HepG2 (cell line): ENCODE data around the gene NALCN. TPM values are rescaled to one million over a fixed set of nuclear protein-coding genes. Genes with fewer than 3 reads are reported as not detected.

ENCODE experiments used
- ATAC-seq: fragments of 200-7000 bp; cut with Tn5 transposase; 3 replicates; pipeline ENCODE4 v1.9.1; 2020; ENCODE audit warnings: mild to moderate bottlenecking, moderate library complexity
- BruUV-seq: library from RNA; stranded (reverse); fragments of 400-500 nt; replicated peaks from 2 replicates; lab custom pipeline; 2021; lab: Mats Ljungman, UMichigan
- CTCF ChIA-PET: fragments of 300-600 bp; formaldehyde crosslinking; extraction: SDS; loops from one replicate; lab custom pipeline; 2021; ENCODE audit warnings: low total read pairs, inconsistent platforms, low intra/inter-chr PET ratio; lab: Yijun Ruan, JAX
- POLR2A ChIA-PET: fragments of 350-600 bp; sonication (Branson Sonifier 250); formaldehyde crosslinking; loops from one replicate; lab custom pipeline; 2020; ENCODE audit warnings: antibody characterized with exemption, inconsistent platforms; lab: Yijun Ruan, JAX
- DNase-seq: peaks from one replicate; pipeline ENCODE4 v3.0.0-alpha.2; 2015; ENCODE audit warnings: low spot score
- FAIRE-seq: peaks from 3 replicates; lab custom pipeline; 2011; peaks lifted over from hg19 to GRCh38; lab: Jason Lieb, UNC
- H2AFZ ChIP-seq: one replicate; pipeline ENCODE4 v1.6.1; 2011; ENCODE audit warnings: low read length, inconsistent platforms
- H3K27ac ChIP-seq: fragments of 300-600 bp; 3 replicates; pipeline ENCODE4 v1.8.0; 2011; ENCODE audit warnings: mixed run types, mild to moderate bottlenecking, mixed read lengths, low read length, inconsistent platforms; ENCODE audit not compliant: insufficient read depth; ENCODE audit errors: extremely low read length
- H3K27me3 ChIP-seq, 2 experiments: fragments of 200-600 bp in 1 of 2; 2 replicates in 1 of 2; 3 replicates in 1 of 2; pipeline versions ENCODE4 v1.6.0 to v1.8.0; 2011; ENCODE audit warnings: low read length in 2 of 2, mild to moderate bottlenecking in 2 of 2, moderate library complexity in 2 of 2, inconsistent platforms in 1 of 2; ENCODE audit not compliant: insufficient read depth in 2 of 2, control insufficient read depth in 1 of 2
- H3K36me3 ChIP-seq, 2 experiments: fragments of 200-600 bp in 1 of 2; replicated peaks in 1 of 2; 2 replicates in 1 of 2; 3 replicates in 1 of 2; pipeline versions ENCODE4 v1.5.1 to v1.8.0; 2011; ENCODE audit warnings: low read length in 2 of 2, inconsistent platforms in 1 of 2; ENCODE audit not compliant: insufficient read depth in 2 of 2, control insufficient read depth in 1 of 2
- H3K4me1 ChIP-seq: 2 replicates; pipeline ENCODE4 v1.5.1; 2012; ENCODE audit warnings: low read length, inconsistent platforms; ENCODE audit not compliant: insufficient read depth
- H3K4me2 ChIP-seq: 2 replicates; pipeline ENCODE4 v1.6.0; 2011; ENCODE audit warnings: low read depth, low read length, inconsistent platforms
- H3K4me3 ChIP-seq, 3 experiments: fragments of 200-600 bp in 1 of 3; sonication (generic), shearing (Covaris generic) in 1 of 3; replicated peaks in 1 of 3; 2 replicates each; pipeline ENCODE4 v1.5.1; 2011 to 2016; ENCODE audit warnings: low read length in 3 of 3, inconsistent platforms in 2 of 3, low read depth in 2 of 3, mild to moderate bottlenecking in 2 of 3, control low read depth in 1 of 3, mixed read lengths in 1 of 3; ENCODE audit not compliant: insufficient read depth in 1 of 3
- H3K79me2 ChIP-seq: one replicate; pipeline ENCODE4 v1.6.1; 2011; ENCODE audit warnings: low read length, inconsistent platforms; ENCODE audit not compliant: insufficient read depth
- H3K9ac ChIP-seq: 2 replicates; pipeline ENCODE4 v1.6.0; 2011; ENCODE audit warnings: mild to moderate bottlenecking, low read depth, low read length, inconsistent platforms; ENCODE audit not compliant: insufficient read depth
- H3K9me3 ChIP-seq: 2 replicates; pipeline ENCODE4 v1.5.1; 2012; ENCODE audit warnings: mild to moderate bottlenecking, low read length
- H4K20me1 ChIP-seq: 2 replicates; pipeline ENCODE4 v1.6.0; 2011; ENCODE audit warnings: inconsistent platforms, mild to moderate bottlenecking, low read length, moderate library complexity; ENCODE audit not compliant: insufficient read depth
- DMAP1 ChIP-seq: IDR thresholded peaks from 2 replicates; pipeline ENCODE4 v1.6.1; 2016
- MAFF ChIP-seq: IDR thresholded peaks from 2 replicates; pipeline ENCODE4 v1.6.1; 2011; ENCODE audit warnings: low read depth, low read length, improper control_type of control experiment
- MZF1 ChIP-seq: sonication (generic); formaldehyde crosslinking; IDR thresholded peaks from 2 replicates; pipeline ENCODE4 v1.8.1; 2023; ENCODE audit warnings: mild to moderate bottlenecking, missing genetic modification reagents, borderline replicate concordance
- SSRP1 ChIP-seq: IDR thresholded peaks from 2 replicates; pipeline ENCODE4 v1.6.1; 2016; ENCODE audit warnings: control low read depth
- ZNF136 ChIP-seq: sonication (generic); formaldehyde crosslinking; IDR thresholded peaks from 2 replicates; pipeline ENCODE4 v1.8.1; 2022; ENCODE audit warnings: low read depth, mild to moderate bottlenecking, moderate library complexity, missing genetic modification reagents
- ZNF558 ChIP-seq: sonication (generic); formaldehyde crosslinking; IDR thresholded peaks from 2 replicates; pipeline ENCODE4 v1.9.0; 2022; ENCODE audit warnings: mild to moderate bottlenecking, missing genetic modification reagents, borderline replicate concordance
- ZNF564 ChIP-seq: sonication (generic); formaldehyde crosslinking; IDR thresholded peaks from 2 replicates; pipeline ENCODE4 v1.8.1; 2023; ENCODE audit warnings: mild to moderate bottlenecking, missing genetic modification reagents
- ZNF749 ChIP-seq: sonication (generic); formaldehyde crosslinking; IDR thresholded peaks from 2 replicates; pipeline ENCODE4 v1.8.0; 2022; ENCODE audit warnings: mild to moderate bottlenecking, missing genetic modification reagents, moderate library complexity, borderline replicate concordance
- WGBS: methylation state at CpG from one replicate; pipeline ENCODE4 v1.1.6; 2017; ENCODE audit warnings: low lambda C conversion rate; 5-methylcytosine and 5-hydroxymethylcytosine counted together
- in situ Hi-C: cut with HindIII; loops from 2 replicates; pipeline ENCODE4 v1.10.0; 2017; ENCODE audit warnings: low pct_unique_long_range_greater_than_20kb; ENCODE audit not compliant: extremely low pct_ligation_motif_present
- intact Hi-C: fragments of 100-400 bp; cut with micrococcal nuclease; formaldehyde crosslinking; loops from one replicate; pipeline ENCODE4 v1.10.0; 2022; ENCODE audit not compliant: unreplicated experiment
- polyA plus RNA-seq, 8 experiments: library from polyadenylated mRNA; depleted of rRNA in 3 of 8; stranded (reverse) in 7 of 8; unstranded in 1 of 8; fragments of >200 nt; fragmentation: Illumina TruSeq in 4 of 8; extraction: Trizol in 4 of 8; gene quantifications; 2 replicates each; pipeline versions ENCODE4 v1.2.1 to v1.2.3, GENCODE V29; 2011 to 2016; ENCODE audit warnings: low read depth in 4 of 8, missing spikeins in 1 of 8, mixed read lengths in 1 of 8; ENCODE audit not compliant: insufficient read depth in 1 of 8
- total RNA-seq, 5 experiments: library from RNA; depleted of rRNA; stranded (reverse); fragments of >200 nt; fragmentation: Illumina TruSeq; extraction: Trizol; gene quantifications; 2 replicates each; pipeline ENCODE4 v1.2.3, GENCODE V29; 2016; ENCODE audit warnings: low read depth in 1 of 5
- TF ChIP-seq, protein P1 (sequence below): sonication (generic); formaldehyde crosslinking; IDR thresholded peaks from 2 replicates; pipeline ENCODE4 v1.9.0; 2022; ENCODE audit warnings: low read depth, missing genetic modification reagents
- TF ChIP-seq, protein P2 (sequence below): sonication (generic); formaldehyde crosslinking; IDR thresholded peaks from 2 replicates; pipeline ENCODE4 v1.4.0; 2020; ENCODE audit warnings: mild to moderate bottlenecking, missing genetic modification reagents, borderline replicate concordance
- TF ChIP-seq, protein P3 (sequence below): sonication (generic); formaldehyde crosslinking; IDR thresholded peaks from 2 replicates; pipeline ENCODE4 v1.4.0; 2020; ENCODE audit warnings: missing genetic modification reagents
- TF ChIP-seq, protein P4 (sequence below): sonication (generic); formaldehyde crosslinking; IDR thresholded peaks from 2 replicates; pipeline ENCODE4; 2020; ENCODE audit warnings: missing genetic modification reagents, mild to moderate bottlenecking, borderline replicate concordance

Gene NALCN
- total and polyA plus RNA-seq, 2 of the 13 experiments (the other 11 are each of a cell fraction or from before 2014, with no cell fraction given), result not detected

DNA sequence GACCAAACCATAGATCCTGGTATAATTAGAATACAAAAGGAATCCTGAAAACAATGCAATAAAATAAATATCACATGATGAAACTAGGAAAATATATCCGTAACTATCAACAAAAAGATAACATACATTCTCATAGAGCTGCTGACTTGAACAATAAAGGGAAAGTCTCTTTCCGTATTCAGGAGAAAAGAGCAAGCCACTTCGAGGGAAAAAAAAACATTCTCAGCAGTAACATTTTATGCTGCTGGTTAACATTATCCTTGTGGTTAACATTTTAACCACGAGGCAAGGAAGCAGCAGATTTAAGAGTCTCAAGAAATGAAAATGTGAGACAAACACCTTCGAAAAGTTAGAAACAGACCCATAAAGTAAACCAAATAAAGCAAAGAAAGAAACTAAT lies 25.8 kb downstream of the NALCN start (continued):
- TF ChIP-seq, protein P1, sequence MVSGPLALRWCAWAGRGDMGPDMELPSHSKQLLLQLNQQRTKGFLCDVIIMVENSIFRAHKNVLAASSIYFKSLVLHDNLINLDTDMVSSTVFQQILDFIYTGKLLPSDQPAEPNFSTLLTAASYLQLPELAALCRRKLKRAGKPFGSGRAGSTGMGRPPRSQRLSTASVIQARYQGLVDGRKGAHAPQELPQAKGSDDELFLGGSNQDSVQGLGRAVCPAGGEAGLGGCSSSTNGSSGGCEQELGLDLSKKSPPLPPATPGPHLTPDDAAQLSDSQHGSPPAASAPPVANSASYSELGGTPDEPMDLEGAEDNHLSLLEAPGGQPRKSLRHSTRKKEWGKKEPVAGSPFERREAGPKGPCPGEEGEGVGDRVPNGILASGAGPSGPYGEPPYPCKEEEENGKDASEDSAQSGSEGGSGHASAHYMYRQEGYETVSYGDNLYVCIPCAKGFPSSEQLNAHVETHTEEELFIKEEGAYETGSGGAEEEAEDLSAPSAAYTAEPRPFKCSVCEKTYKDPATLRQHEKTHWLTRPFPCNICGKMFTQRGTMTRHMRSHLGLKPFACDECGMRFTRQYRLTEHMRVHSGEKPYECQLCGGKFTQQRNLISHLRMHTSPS, result no peak
- TF ChIP-seq, protein P2, sequence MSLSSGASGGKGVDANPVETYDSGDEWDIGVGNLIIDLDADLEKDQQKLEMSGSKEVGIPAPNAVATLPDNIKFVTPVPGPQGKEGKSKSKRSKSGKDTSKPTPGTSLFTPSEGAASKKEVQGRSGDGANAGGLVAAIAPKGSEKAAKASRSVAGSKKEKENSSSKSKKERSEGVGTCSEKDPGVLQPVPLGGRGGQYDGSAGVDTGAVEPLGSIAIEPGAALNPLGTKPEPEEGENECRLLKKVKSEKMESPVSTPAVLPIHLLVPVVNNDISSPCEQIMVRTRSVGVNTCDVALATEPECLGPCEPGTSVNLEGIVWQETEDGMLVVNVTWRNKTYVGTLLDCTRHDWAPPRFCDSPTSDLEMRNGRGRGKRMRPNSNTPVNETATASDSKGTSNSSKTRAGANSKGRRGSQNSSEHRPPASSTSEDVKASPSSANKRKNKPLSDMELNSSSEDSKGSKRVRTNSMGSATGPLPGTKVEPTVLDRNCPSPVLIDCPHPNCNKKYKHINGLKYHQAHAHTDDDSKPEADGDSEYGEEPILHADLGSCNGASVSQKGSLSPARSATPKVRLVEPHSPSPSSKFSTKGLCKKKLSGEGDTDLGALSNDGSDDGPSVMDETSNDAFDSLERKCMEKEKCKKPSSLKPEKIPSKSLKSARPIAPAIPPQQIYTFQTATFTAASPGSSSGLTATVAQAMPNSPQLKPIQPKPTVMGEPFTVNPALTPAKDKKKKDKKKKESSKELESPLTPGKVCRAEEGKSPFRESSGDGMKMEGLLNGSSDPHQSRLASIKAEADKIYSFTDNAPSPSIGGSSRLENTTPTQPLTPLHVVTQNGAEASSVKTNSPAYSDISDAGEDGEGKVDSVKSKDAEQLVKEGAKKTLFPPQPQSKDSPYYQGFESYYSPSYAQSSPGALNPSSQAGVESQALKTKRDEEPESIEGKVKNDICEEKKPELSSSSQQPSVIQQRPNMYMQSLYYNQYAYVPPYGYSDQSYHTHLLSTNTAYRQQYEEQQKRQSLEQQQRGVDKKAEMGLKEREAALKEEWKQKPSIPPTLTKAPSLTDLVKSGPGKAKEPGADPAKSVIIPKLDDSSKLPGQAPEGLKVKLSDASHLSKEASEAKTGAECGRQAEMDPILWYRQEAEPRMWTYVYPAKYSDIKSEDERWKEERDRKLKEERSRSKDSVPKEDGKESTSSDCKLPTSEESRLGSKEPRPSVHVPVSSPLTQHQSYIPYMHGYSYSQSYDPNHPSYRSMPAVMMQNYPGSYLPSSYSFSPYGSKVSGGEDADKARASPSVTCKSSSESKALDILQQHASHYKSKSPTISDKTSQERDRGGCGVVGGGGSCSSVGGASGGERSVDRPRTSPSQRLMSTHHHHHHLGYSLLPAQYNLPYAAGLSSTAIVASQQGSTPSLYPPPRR (CRISPR knock-in tag), result no peak
- TF ChIP-seq ZNF564 (no peak), MAFF (no peak)

DNA sequence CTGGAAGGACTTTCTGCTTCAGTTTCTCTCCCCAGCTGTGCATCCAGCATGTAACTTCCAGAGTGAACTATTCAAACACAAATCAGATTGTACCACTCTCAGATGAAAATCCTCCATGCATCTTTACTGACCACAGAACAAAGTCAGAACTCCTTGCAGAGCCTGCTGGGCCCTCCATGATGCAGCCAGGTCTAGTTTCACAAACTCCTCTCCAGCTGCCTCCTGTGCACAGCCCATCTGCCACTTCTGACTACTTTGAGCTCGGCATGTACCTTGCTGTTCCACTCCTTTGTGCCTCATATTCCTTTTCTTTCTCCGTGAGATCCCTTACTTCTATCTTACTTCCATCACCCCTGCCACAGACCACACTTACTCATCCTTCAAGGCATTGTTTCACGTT lies 31.4 kb downstream of the NALCN start:
- Histone ChIP-seq H4K20me1 (no peaks in the 10 kb centered on the region), H2AFZ (no peak overlapping the region), H3K9me3 (no peaks in the 10 kb centered on the region), H3K4me3 (no peak overlapping the region), H3K27me3 (no peaks in the 10 kb centered on the region), H3K79me2 (no peaks in the 10 kb centered on the region), H3K4me1 (no peaks in the 10 kb centered on the region), H3K36me3 (no peaks in the 10 kb centered on the region), H3K9ac (no peak overlapping the region), H3K27ac (no peak overlapping the region), H3K4me2 (no peak overlapping the region)
- DNase-seq (no peak), ATAC-seq (no peak), FAIRE-seq (no peak)
- WGBS, result 4% methylated on average over 3 of the region's 3 CpGs
- intact Hi-C loops (no loop called here), in situ Hi-C loops (no loop called here)
- no TSS peak for BruUV-seq
- CTCF ChIA-PET, result no interaction called here
- POLR2A ChIA-PET, result no interaction called here
- TF ChIP-seq SSRP1 (CRISPR knock-in tag) (no peak), DMAP1 (CRISPR knock-in tag) (no peak), ZNF749 (CRISPR knock-in tag) (no peak), MZF1 (CRISPR knock-in tag) (no peak), ZNF136 (CRISPR knock-in tag) (no peak), ZNF558 (no peak)
- TF ChIP-seq, protein P3, sequence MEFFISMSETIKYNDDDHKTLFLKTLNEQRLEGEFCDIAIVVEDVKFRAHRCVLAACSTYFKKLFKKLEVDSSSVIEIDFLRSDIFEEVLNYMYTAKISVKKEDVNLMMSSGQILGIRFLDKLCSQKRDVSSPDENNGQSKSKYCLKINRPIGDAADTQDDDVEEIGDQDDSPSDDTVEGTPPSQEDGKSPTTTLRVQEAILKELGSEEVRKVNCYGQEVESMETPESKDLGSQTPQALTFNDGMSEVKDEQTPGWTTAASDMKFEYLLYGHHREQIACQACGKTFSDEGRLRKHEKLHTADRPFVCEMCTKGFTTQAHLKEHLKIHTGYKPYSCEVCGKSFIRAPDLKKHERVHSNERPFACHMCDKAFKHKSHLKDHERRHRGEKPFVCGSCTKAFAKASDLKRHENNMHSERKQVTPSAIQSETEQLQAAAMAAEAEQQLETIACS, result no peak
- TF ChIP-seq, protein P4, sequence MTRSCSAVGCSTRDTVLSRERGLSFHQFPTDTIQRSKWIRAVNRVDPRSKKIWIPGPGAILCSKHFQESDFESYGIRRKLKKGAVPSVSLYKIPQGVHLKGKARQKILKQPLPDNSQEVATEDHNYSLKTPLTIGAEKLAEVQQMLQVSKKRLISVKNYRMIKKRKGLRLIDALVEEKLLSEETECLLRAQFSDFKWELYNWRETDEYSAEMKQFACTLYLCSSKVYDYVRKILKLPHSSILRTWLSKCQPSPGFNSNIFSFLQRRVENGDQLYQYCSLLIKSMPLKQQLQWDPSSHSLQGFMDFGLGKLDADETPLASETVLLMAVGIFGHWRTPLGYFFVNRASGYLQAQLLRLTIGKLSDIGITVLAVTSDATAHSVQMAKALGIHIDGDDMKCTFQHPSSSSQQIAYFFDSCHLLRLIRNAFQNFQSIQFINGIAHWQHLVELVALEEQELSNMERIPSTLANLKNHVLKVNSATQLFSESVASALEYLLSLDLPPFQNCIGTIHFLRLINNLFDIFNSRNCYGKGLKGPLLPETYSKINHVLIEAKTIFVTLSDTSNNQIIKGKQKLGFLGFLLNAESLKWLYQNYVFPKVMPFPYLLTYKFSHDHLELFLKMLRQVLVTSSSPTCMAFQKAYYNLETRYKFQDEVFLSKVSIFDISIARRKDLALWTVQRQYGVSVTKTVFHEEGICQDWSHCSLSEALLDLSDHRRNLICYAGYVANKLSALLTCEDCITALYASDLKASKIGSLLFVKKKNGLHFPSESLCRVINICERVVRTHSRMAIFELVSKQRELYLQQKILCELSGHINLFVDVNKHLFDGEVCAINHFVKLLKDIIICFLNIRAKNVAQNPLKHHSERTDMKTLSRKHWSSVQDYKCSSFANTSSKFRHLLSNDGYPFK (CRISPR knock-in tag), result no peak
